Measurements from ENCODE around the gene IDI1.
"Not testable (repeated sequence)": the region's sequence is repeated elsewhere in the genome, so short reads cannot be mapped to it uniquely, and the experiment has no call there.

Gene IDI1

DNA sequence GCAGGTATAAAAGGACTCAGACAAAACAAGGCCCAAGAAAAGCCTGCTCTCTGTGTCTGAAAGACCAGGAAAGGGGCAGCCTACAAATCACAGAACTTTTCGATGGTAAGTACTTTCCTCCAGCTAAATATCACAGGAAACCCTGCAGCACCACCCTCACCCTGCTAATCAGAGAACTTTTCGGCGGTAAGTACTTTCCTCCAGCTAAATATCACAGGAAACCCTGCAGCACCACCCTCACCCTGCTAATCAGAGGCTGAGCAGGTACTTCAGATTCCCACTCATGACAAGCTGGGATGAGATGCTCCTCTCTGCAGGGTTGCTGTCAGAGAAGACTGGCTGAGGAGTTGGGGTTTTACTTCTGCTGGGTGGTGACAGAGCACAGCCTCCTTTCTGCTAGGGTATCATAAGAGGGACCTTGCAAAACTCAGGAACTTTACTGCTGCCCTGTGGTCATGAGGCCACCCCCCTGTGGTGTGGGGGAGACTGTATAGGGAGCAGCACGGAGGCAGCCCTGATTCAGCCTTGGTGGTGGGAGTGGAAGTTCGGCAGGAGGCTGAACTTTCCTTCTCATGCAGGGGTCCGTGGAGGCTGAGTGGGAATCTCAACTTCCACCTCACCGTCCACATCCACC lies 14.4 kb upstream of the IDI1 start:
- no peak for DNase-seq (ENCODE audit: low spot score)

DNA sequence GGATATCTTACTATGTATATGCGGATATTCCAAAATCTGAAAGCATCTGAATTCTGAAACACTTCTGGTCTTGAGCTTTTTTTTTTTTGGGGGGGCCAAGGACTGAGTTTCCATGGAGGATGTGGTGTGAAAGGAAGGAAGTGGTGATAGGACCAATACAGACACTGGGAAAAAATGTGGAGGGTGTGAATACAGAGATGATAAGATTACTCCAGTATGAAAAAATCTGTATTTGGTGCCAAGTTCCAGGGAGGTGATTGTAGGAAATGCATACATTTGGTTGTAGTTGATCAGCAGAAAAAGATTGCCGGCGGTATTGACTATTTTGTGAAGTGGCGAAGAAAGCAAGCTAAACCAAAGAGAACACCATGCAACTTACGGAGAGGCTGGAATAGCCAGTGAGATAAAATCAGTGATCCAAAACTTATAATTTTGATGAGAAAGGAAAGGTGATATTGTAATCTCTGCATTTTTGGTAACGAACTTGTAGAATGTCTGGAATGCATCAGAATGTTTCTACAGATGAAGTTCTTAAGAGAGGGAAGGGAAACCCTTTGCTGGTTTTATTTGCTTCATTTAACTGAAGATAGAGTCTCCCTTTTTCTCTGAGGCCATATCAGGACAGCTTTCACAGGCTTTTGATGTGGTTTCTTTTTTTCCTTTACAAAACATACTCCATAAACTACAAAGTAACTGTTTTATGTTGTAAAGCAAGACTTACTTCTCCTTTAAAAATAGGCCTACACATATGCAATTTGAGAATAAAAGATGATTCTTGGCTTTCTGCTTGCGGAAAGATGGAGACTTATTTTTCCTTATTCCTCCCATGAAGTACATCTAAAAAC lies 13.2 kb upstream of the IDI1 start:
- no peak for DNase-seq (ENCODE audit: low spot score)

- DNase-seq (ENCODE audit: low spot score): no peak
These were observed 11.0 kb upstream of the IDI1 start for GRCh38 chr10:1059902-1060301.

GRCh38 chr10:1058017-1058416 lies 9.1 kb upstream of the IDI1 start:
- DNase-seq (ENCODE audit: low spot score): no peak

GRCh38 chr10:1057106-1057657 lies 8.3 kb upstream of the IDI1 start:
- DNase-seq (ENCODE audit: low spot score): peak; percentile 27

- peak; percentile 91 for DNase-seq (ENCODE audit: low spot score)
These were observed 7.6 kb upstream of the IDI1 start, which contains the start of gene WDR37 for GRCh38 chr10:1056326-1057105. TSS of gene WDR37 (plus strand) at chr10:1056385. CDS start at chr10:1072156, 15,771 bp downstream.

DNA sequence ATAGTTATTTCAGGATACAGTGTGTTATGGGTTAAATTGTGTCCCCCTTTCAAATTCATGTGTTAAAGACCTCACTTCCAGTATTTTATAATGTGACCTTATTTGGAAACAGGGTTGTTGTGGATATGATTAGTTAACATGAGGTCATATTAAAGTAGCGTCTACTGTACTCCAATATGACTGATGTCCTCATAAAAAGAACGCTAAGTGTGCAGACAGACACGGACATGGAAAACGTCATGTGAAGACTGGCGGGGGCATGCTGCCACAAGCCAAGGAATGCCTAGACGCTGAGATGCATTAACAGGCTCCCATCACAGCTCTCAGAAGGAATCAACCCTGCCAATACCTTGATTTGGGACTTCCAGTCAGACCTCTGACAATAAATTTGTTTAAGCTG lies 5.8 kb upstream of the IDI1 start:
- DNase-seq (ENCODE audit: low spot score): no peak

GRCh38 chr10:1050554-1050953 lies 1.6 kb upstream of the IDI1 start:
- DNase-seq (ENCODE audit: low spot score): no peak

GRCh38 chr10:1050145-1050544 lies 1.2 kb upstream of the IDI1 start:
- peak; percentile 18 for DNase-seq (ENCODE audit: low spot score)

- no peak for DNase-seq (ENCODE audit: low spot score)
These were observed 573 bp upstream of the IDI1 start for GRCh38 chr10:1049425-1049958.

DNA sequence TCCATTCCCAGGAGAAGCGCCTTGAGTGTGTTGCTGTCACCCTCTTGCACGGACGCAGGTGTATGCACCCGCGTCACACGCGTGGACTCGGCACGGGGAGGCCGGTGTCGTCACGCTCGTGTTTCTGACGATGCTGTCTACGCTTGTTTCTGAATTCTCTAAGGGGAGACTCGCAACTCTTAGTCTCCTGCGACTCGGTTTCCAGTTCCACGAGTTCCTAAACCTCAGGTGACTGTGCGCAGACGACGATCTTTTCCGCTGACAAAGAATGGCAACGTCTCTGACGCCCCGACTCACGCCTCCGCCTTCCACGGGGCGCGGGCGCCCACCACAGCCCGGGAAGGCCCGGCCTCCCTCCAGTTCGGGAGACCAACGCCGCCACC lies 579 bp downstream of the IDI1 start:
- DNase-seq (ENCODE audit: low spot score): no peak

- no peak for DNase-seq (ENCODE audit: low spot score)
These were observed 982 bp downstream of the IDI1 start for GRCh38 chr10:1047937-1048336.

GRCh38 chr10:1045415-1045814 lies 3.5 kb downstream of the IDI1 start:
- DNase-seq (ENCODE audit: low spot score): no peak

GRCh38 chr10:1044964-1045363 lies 4.0 kb downstream of the IDI1 start:
- no peak for DNase-seq (ENCODE audit: low spot score)

GRCh38 chr10:1044146-1044545 lies 4.8 kb downstream of the IDI1 start:
- no peak for DNase-seq (ENCODE audit: low spot score)

DNA sequence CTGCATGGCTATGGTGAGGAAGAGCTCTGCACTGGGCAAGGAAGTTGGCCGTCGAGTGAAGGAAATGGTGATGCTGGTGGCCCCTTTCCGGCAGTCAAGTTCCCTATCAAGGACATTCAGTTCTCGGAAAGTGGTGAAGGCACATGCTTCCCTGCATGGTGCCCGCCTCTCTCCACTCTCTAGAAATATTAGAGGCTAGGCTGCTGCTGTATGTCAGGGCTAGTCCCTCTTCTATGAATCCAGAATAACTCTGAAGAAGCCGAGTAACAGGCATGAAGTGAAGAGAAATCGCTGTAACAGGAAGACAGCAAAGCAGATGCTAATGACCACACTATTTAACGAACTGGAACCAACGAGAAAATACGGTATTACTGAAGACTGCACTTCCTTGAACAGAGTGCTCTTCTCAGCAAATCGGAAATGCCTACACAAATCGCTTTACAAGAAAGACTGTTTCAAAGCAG lies 5.4 kb downstream of the IDI1 start:
- DNase-seq (ENCODE audit: low spot score): no peak

DNA sequence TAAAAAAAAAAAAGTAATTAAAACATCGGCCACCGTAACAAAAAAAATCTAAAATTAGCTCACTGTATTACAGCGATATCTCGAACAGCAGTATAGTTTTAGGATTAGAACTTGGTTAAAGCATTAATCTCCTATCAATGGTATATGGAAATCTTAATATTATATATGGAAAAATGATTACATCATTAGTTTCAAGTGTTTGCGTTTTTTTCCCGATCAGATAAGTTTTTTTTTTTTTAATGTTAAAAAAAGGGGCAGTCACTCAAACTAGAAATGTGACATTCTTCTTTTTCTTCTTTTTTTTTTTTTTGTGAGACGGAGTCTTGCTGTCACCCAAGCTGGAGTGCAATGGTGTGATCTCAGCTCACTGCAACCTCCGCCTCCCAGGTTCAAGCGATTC lies 7.4 kb downstream of the IDI1 start:
- no peak for DNase-seq (ENCODE audit: low spot score)

DNA sequence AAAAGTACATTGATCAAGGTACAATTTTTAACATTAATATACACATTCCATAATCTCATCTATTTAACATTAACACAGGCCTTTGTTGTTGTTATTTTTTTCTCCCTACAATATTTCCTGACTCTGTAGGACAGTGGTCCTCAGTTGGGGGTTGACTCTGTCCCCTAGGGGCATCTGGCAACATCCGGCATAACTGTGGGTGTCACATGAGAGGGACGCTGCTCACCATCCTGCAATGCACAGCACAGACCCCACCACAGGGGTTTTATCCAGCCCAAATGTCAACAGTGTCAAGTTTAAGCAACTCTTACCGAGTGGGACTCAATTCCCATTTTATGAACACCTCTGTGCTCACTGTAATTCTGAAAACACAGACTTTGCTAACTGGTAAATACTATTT lies 8.8 kb downstream of the IDI1 start:
- no peak for DNase-seq (ENCODE audit: low spot score)

DNA sequence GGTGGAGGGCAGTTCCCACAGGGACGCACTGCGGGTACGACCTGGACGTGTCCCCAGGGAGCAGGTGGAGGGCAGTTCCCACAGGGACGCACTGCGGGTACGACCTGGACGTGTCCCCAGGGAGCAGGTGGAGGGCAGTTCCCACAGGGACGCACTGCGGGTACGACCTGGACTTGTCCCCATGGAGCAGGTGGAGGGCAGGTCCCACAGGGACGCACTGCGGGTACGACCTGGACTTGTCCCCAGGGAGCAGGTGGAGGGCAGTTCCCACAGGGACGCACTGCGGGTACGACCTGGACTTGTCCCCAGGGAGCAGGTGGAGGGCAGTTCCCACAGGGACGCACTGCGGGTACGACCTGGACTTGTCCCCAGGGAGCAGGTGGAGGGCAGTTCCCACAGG lies 10.2 kb downstream of the IDI1 start:
- not testable (repeated sequence) for DNase-seq (ENCODE audit: low spot score)

DNA sequence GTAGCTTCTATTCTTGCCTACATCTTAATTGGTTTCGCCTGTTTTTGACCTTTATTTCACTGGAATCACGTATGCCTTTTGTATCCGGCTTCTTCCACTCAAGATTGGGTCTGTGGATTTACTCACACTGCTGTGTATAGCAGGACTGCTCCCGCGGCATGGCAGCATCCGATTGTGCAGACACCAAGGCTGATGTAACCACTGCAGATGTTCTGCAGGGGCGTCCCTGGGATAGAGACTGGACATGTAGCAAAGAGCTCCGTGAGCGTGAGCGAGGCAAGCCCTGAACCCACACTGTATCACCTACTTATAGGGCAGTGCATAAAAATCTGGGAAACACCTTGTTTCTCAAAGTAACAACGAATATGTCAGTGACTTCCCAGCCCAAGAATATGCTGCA lies 11.8 kb downstream of the IDI1 start:
- DNase-seq (ENCODE audit: low spot score): no peak

DNA sequence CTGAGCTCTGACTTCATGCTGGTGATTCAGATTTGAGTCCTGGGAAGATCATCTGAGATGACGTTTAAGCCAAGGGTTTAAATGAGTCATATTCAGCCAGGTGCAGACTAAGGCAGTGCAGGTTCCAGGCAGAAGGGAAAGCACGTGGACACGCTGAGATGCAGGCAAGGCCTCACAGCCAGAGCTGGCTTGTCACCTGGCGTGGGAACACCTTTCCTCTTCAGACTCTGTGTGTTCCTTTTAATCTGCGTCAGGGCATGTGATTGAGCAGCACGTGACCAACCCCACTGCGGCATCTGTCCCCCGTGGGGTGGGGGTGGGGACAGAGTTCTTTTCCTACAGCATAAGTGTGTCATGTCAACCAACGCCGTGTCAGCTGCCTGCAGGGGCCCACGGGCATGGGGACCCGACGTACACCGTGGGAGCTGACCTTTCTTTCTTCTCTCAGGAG lies 12.6 kb downstream of the IDI1 start:
- DNase-seq (ENCODE audit: low spot score): no peak

GRCh38 chr10:1035201-1035600 lies 13.7 kb downstream of the IDI1 start:
- no peak for DNase-seq (ENCODE audit: low spot score)

Data from hepatic stellate cell (primary cell).